Frontal cortex (tissue), 4 donors: Measurements from ENCODE around the gene ORC5. TPM values are rescaled to one million over a fixed set of nuclear protein-coding genes. Genes with fewer than 3 reads are reported as not detected.
"Not testable (repeated sequence)": the region's sequence is repeated elsewhere in the genome, so short reads cannot be mapped to it uniquely, and the experiment has no call there.

Experiments
- DNase-seq, 2 donors: peaks; one replicate each; pipeline ENCODE4 v3.0.0; 2012; ENCODE audit warnings: low spot score in 2 of 2
- FAIRE-seq: peaks from 2 replicates; lab custom pipeline; 2012; peaks lifted over from hg19 to GRCh38; lab: Jason Lieb, UNC
- total RNA-seq: library from RNA; depleted of rRNA; stranded (reverse); fragments of >200 nt; gene quantifications from one replicate; pipeline ENCODE4 v1.2.3, GENCODE V29; 2014
- donor health status: control.
- donor health status: control.
- donor health status: control.

ORC5 gene
- total RNA-seq, 1 donor from 2014 or later, result 52.6 TPM

DNA sequence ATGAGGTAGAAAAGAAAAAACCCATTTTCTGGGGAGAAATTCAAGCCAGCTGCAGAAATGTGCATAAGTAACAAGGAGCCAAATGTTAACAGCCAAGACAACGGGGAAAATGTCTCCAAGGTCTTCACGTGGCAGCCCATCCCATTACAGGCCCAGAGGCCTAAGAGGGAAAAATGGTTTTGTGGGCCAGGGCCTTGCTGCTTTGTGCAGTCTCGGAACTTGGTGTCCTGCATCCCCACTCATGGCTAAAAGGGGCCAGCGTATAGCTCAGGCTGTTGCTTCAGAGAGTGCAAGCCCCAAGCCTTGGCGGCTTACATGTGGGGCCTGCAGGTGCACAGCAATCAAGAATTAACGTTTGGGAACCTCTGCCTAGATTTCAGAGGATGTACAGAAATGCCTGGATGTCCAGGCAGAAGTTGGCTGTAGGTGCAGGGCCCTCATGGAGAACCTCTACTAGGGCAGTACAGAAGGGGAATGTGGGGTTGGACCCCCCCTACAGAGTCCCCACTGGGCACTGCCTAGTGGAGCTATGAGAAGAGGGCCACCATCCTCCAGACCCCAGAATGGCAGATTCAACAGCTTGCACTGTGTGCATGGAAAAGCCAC is 9.0 kb downstream of the ORC5 start:
- FAIRE-seq (no peak), DNase-seq (no peak)

DNA sequence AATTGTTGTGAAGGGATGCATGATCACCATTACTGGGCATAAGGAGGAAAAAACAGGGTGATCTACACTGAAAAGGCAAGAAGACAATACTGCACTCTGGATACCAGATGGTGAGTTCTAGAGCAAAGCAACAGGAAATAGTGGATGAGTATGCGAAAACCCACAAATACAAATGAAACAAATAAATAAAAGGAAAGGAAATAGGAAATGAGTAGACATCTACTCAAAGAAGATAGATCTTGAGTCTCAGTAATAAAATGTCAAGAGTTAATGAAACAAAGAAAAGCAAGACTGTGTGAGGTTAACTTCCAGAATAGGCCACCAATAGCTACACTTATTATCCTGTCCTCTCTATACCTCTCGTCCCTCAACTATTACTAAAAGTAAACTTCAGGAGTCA is 11.7 kb downstream of the ORC5 start:
- DNase-seq (no peak), FAIRE-seq (no peak)

DNA sequence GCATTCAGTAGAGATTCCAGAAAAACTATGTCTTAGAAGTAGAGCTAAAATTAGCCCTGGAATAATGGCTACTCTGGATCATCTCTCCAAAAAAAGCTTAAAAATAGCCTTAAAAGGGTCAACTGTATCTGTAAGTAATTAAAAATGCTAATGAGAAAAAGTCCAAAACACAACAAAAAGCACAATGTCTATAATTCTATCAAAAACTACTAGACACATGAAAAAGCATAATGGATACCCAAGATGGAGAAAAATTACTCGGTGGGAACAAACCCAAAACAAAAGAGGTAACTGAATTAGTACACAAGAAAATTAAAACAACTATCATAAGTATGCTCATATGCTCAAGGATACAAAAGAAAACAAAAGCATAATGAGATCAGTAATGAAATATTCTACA is 15.4 kb downstream of the ORC5 start:
- DNase-seq, result no peak
- no peak for FAIRE-seq

DNA sequence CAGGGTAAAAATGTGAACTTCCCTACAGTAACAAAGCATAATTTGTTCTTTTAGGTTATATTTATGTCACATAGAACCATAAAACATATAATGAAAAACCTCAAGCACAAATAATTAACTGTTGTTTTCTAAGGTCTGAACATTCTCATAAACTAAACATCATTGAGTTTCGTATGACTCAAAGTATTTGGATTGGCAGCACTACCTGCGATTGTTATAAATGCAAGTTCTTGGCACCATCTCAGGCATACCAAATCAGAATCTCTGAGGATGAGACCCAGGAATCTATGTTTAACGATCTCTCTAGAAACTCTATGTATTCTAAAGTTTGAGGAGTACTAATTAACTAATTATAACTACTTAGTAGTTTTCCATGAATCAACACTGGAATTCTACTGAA is 22.5 kb downstream of the ORC5 start:
- DNase-seq, result no peak
- FAIRE-seq, result no peak

DNA sequence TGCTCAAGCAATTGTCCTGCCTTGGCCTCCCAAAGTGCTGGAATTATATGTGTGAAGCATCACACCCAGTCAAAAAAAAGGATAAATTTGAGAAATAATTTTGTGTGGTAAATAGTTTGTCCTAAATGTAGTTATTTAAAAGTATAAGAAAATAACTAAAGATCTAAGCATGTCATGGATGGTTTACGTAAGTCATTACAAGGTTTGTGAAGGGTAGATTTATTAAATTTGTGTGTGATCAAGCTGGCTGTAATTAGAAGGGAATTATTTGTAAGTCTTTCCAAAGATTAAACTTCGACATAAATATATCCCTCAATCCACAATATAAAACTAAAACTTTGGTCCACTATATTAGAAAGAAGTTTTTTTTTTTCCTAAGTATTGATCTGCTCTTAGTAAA is 28.6 kb downstream of the ORC5 start:
- DNase-seq (no peak), FAIRE-seq (no peak)

DNA sequence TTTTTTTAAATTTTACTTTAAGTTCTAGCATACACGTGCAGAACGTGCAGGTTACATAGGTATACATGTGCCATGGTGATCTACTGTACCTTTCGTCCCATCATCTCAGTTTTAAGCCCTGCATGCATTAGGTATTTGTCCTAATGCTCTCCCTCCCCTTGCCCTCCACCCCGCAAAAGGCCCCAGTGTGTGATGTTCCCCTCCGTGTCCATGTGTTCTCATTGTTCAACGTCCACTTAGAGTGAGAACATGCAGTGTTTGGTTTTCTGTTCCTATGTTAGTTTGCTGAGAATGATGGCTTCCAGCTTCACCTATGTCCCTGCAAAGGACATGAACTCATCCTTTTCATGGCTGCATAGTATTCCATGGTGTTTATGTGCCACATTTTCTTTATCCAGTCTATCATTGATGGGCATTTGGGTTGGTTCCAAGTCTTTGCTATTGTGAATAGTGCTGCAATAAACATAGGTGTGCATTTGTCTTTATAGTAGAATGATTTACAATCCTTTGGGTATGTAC is 30.2 kb downstream of the ORC5 start:
- FAIRE-seq, DNase-seq: not testable (repeated sequence)

DNA sequence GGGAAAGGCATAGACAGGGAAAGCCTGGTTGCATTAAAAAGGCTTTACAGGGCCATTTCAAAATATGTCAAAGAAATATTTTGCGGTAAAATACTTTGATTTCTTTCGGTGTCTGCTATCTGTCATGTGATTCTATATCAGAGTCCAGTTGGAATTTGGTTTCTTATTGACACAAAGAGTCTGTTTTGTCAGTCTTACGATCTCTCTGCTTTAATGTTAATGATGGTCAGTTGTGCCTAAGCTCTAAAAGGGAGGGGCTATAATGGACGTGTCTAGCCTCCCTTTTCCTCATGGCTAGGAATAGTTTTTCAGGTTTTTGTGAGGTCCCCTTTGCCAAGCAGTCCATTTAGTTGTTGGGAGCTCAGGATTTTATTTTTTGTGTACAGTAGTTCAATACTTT is 31.5 kb downstream of the ORC5 start:
- FAIRE-seq, result no peak
- DNase-seq, result no peak

DNA sequence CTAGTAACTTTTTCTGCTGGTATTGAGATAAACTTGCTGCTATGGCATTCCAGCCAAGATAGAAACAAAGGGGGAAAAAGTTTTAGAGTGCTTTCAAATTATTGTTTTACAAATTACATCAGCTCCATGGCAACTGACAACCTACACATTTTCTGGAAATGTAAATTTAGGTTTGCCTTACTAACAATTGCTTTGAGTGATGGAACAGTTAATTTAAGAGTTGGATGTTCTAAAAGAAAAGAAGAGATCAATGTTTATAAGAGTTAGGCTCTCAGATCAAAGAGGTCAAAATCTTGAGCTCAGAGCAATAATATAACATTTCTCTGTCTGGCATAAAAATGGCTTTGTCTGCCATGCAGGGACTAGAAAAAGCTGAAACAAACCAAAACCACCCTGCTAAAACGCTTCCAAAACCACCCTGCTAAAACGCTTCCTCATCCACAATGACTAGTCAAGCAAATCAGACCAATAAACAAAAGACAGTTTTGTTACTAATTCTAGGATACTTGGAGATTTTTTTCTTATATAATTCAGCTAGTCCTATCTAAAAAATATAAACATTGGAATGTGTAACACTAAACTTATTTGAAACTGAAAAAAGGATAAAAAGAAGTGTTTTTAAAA is 32.3 kb downstream of the ORC5 start:
- DNase-seq (no peak), FAIRE-seq (no peak)

DNA sequence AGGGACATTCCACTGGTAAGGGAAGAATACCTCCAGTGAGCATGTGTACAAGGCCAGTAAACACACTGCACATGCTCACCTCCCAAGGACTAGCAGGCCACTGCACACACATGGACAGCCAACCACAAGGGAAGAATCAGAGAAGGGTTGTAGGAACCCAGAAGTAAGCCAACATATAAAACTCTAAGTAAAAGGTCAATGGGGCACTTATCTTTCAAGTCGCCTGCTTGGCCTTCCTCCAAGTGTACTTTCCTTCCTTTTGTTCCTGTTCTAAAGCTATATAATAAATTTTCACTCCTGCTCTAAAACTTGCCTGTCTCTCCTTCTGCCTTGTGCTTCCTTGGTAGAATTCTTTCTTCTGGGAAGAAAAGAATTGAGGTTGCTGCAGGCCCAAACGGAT is 33.0 kb downstream of the ORC5 start:
- no peak for DNase-seq
- FAIRE-seq, result no peak

DNA sequence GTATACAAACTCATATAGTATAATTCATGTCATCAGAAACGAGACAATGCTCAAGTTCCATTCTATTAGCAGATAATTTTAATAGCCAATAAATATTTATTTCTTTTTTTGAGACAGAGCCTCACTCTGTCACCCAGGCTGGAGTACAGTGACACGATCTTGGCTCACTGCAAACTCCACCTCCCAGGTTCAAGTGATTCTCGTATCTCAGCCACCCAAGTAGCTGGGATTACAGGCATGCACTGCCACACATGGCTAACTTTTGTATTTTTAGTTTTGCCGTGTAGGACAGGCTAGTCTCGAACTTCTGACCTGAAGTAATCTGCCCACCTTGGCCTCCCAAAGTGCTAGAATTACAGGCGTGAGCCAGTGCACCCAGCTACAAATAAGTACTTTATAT is 45.7 kb downstream of the ORC5 start:
- no peak for FAIRE-seq
- no peak for DNase-seq

DNA sequence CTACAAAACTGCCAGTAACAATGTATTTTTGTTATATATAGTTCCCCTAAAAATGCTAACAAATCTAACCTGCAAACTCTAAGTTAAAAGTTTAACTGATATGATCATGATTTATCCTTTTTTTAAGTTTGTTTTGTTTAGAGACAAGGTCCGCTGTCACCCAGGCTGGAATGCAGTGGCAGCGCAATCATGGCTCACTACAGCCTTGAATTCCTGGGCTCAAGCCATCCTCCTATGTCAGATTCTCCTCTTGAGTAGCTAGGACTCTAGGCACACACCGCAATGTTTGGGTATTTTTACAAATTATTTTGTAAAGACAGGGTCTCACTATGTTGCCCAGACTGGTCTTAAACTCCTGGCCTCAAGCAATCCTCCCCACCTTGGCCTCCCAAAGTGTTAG is 46.6 kb downstream of the ORC5 start:
- FAIRE-seq (no peak), DNase-seq (no peak)

DNA sequence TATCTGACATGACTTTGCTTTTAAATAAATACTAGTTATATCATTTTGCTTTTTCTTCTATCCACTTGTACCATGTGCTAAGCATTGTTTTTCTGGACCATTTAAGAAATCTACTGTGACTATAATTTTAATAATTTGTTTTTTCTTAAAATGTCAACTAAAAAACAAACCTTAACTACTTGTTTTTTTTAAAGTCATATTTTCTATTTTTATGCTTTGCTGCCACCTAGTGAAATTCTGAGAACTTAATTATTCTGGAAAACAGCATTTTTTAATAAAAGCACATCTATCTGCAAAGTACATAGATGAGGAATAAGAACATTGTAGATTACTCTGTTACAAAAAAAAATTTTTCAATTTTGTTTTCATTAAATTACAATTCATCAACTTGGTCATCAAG is 47.4 kb downstream of the ORC5 start:
- FAIRE-seq (peak; percentile 98), DNase-seq (no peak)

DNA sequence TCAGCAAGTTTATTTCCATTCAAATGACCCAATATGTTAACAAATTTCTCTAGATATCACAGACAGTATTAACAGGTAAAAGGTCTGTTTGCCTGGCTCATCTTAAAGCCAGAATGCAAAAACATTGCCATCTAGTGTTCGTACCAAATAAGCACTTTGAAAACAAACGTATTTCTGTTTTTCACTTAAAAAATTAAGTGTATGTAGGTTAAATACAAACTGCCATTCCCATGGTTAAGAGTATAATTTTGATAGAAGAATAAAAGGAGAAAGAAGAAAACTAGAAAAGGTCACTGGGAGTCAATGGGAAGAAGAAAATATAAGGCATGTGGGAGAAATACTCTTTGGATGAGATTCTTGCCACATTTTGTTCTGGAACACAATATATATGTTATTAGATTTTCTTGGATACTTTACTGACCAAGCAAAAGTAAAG is 51.0 kb downstream of the ORC5 start:
- peak; percentile 89 for FAIRE-seq
- DNase-seq, result no peak

DNA sequence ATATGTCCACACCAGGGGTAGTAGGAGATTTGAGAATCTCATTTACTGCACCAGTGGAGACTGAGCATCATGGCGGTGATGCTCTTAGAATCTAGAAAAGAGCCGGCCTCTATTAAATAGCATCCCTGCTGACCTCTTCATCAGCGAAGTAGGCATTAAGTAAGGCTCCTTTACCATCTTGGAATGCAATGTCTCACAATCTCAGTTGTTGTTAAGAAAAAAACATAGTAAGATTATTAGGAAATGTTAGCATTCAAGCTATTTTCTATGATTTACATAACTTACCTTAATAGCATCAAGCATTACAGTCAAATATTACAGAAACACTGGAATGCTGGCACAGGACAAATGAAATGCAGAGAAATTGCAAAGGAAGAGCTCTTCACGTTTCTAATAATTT is 54.5 kb downstream of the ORC5 start:
- DNase-seq (no peak), FAIRE-seq (no peak)

DNA sequence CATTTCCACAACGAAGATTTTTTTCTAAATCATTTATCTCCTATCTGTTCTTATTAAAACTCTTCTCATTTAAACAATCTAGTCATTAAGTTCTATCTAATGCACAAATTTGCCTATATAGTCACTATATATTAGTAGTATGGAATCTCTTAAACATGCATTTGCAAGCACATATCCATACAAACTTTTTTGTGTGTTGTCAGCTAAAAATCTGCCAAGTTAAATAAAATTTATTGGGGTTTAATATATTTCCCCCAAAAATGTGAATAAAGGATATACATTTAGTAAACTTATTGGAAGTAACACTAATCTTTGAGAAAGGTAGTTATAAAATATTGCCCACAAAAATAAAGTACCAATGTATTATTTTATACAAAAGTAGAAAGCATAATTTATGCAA is 55.3 kb downstream of the ORC5 start:
- FAIRE-seq, result no peak
- no peak for DNase-seq

DNA sequence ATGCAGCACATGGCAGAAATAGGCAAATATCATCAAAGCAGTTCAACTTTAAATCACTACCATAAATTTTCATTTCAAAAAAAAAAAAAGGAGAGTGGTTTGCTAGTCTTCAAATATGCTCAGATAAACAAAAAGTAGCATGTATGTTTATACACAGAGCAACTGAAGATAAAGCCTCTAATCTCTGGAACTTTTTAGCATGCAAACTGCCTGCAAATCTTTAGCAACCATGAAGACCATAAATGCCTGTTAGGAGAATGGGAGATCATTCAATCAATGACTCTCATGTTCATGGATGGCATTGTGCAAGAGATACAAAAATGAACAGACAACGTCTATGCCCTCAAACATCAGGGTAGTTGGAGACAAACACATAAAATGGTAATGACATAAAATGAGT is 57.3 kb downstream of the ORC5 start:
- FAIRE-seq (no peak), DNase-seq (no peak)

DNA sequence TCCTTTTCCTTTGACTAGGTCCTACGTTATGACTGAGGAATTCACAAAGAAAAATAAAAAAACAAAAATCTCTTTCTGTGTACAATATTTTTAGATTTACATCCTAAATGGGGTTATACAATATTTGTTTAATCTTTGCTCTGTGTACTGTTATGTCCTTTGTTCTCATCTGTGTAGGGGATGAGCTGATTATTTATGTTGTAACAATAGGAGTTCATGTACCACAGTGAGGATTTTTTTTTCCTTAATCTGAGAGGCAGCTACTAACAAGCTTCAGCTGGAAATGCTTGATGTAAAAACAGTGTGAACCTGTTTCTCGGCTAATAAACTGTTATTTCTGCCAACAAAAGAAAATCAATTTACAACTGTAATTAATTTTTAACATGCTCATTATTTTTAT is 58.0 kb downstream of the ORC5 start:
- no peak for FAIRE-seq
- DNase-seq, result no peak

DNA sequence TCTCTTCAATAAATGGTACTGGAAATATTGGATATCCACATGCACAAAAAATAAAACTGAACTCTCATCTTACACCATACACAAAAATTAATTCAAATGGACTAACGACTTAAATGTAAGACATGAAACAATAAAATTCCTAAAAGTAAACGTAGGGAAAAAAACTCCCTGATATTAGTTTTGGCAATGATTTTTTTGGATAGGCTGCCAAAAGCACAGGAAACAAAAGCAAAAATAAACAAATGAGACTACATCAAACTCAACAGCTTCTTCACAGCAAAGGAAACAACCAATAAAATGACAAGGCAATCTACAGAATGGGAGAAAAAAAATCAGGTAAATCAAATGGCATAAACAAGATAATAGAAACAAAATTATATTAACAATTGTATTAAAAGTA is 65.7 kb downstream of the ORC5 start:
- no peak for FAIRE-seq
- DNase-seq, result no peak

DNA sequence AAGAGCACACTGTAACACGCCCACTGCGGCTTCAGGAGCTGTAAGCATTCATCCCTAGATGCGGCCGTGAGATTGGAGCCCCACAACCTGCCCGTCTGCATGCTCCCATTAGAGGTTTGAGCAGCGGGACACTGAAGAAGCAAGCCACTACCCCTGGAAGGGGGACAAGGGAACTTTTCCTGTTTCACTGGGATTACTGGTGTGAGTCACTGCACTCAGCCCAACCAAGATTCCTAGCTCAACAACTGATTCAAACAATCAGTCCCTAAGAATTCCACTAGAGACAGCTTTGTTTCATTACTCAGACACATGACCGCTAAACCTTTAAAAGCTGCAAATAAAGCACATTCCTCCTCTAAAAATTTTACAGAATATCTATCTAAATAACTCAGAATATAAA is 69.8 kb downstream of the ORC5 start:
- no peak for DNase-seq
- FAIRE-seq, result no peak

DNA sequence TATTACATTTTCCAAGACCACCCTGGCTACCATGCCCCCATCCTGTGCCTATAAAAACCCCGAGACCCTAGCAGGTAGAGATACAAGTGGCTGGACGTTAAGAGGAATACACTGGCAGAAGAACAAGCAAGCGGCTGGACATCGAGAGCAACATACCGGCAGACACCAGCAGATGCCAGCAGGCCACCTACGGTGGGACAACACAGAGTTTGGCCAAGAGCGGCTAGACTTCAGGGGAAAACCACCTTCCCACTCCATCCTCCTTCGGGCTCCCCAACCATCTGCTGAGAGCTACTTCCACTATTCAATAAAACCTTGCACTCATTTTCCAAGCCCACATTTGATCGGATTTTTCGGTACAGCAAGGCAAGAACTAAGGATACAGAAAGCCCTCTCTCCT is 70.3 kb downstream of the ORC5 start:
- DNase-seq (no peak), FAIRE-seq (no peak)

DNA sequence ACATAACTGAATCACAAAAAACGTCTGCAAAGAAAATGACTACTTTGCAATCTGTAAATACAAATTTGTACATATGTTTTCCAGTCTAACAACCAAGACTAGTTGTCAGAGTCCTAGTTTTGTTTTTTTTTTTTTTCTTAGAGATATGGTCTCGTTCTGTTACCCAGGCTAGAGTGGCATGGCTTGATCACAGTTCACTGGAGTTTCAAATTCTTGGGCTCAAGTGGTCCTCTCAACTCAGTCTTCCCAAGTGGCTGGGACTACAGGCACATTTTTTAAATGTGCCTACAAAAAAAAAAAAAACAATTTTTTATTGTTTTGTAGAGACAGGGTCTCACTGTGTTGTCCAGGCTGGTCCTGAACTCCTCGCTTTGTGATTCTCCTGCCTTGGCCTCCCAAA is 70.8 kb downstream of the ORC5 start:
- no peak for FAIRE-seq
- DNase-seq, result no peak

DNA sequence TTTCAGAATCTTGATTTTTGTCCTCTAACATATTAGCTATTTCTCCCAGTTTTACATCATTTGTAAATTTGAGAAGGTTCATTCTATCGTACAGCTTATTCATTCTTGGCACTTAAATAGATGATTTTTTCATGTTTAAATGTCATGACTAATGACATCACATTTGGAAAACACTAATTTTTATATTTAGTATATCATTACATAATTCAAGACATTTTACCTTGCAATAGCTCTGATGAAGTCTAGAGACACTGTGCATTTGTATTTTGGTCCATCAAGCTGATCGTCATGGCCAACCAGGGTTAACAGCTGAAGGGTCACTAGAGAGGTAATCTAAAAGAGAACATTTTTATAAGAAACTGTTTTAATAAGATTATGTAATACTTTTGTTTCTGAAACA is 71.3 kb downstream of the ORC5 start:
- no peak for FAIRE-seq
- no peak for DNase-seq
